HG03064 (cell line): ENCODE data around the gene SNX8.
"Not testable (repeated sequence)": the region's sequence is repeated elsewhere in the genome, so short reads cannot be mapped to it uniquely, and the experiment has no call there.

Experiments used
- ATAC-seq: cut with Tn5 transposase; IDR thresholded peaks from one replicate; pipeline ENCODE4 v1.9.1; 2021; ENCODE audit warnings: low read depth; ENCODE audit not compliant: unreplicated experiment

The SNX8 gene

DNA sequence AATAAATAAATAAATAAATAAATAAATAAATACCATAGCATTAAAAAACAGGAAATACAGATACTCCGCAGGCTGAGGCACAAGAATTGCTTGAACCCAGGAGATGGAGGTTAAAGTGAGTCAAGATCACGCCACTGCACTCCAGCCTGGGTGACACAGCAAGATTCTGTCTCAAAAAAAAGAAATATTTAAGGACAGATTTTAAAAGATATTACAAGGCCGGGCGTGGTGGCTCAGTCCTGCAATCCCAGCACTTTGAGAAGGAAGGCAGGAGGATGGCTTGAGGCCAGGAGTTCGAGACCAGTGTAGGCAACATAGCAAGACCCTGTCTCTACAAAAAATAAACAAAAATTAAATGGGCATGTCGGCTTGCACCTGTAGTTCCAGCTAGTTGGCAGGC is 17.5 kb upstream of the SNX8 start:
- ATAC-seq, result no peak

DNA sequence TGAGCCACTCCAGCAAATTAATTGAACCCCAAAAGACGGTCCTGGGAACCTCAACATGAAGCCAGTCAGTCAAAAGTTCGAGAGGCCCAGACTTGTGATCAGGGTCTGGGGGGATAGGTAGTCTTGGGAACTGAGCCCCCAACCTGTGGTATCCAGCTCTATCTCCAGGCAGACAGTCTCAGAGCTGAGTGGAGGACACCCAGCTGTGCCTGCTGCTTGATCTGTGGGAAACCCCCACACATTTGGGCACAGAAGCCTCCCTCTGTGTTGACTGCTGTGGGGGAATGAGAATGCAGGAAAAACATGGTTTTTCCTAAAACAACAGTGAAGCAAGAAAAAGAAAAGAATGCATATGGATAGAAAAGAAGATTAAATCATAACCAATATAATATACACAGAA is 16.3 kb upstream of the SNX8 start:
- ATAC-seq, result no peak

DNA sequence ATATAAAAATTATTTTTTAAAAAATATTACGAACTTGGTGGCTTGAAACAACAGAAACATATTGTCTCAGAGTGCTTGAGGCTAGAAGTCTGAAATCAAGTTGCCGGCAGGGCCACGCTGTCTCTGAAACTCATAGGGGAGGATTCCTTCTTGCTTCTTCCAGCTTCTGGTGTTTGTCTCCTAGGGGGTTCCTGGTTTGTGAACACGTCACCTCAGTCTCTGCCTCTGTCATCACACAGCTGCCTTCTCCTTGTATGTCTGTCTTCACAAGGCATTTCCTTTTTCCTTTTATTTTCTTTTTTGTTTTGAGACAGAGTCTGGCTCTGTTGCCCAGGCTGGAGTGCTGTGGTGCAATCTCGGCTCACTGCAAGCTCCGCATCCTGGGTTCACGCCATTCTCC is 12.7 kb upstream of the SNX8 start:
- no peak for ATAC-seq

DNA sequence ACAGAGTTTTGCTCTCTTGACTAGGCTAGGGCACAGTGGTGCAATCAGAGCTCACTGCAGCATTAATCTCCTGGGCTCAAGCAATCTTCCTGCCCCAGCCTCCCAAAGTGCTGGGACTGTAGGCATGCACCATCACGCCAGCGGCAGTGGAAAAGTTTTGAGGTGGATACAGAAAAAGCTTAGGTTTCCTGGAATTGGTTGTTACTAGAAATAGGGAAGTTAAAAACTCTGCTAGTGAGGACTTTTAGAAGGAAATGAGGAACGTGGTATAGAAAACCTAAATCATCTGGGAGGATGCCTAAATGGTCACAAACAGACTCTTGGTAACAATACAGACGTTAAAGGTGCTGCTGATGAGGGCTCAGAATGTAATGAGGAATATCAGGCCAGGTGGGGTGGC is 10.9 kb upstream of the SNX8 start:
- no peak for ATAC-seq

DNA sequence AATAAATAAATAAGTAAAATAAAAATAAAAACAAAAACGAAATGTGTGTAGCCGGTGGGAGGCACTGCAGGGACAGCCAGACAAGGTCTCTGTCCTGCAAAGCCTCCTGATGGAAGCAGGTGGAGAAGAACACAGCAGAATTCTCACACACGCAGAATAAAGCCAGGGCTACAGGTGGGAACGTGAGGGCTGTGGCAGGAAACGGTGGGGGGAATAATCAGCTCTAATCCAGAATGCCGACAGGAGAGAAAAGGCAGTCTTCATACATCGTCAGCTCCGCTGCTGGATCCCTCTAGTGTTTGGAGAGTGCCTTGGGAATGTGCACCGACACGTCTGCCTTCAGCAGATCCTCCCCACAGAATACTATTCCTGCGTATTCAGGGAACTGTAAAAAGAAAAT is 6.8 kb upstream of the SNX8 start:
- no peak for ATAC-seq

DNA sequence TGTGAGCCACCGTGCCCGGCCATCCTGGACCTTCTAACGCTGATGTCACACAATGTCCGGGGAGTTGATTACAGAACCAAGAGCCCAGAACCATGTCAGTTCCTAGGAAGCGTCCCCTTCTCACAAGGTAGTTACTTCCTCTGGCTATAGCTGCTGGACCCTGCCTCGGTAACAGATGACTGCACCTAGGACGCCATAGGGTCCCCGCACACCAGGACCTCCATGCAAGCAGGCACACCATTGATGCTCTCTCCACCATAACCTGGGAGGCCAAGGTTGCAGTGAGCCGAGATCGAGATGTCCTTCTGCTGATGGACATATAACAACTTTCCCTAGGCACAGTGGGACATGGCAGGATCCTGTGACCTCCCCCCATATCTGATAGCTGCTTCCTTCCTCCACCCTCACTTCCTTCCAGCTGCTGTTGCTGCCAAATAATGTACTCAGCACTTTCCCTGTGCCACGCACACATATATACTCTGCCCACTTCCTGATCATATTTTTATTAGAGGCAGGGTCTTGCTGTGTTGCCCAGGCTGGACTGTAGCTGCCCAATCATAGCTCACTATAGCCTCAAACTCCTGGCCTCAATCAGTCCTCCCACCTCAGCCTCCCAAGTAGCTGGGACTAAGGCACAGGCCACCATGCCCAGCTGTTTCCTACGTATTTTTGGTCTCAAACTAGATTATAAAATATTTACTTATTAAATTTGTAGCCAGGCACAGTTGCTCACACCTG is 3.5 kb upstream of the SNX8 start:
- no peak for ATAC-seq

DNA sequence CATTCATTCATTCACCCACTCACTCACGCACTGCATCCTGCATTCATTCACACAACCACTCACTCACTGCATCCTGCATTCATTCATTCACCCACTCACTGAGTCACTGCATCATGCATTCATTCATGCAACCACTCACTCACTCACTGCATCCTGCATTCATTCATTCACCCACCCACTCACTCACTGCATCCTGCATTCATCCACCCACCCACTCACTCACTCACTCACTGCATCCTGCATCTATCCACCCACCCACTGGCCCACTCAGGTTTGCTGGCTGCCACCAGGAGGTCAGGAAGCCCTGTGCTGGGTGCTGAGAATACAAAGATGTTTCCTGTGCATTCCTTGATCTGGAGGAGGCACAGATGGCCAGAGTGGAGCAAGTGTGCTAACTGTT is 2.3 kb upstream of the SNX8 start:
- ATAC-seq, result no peak

DNA sequence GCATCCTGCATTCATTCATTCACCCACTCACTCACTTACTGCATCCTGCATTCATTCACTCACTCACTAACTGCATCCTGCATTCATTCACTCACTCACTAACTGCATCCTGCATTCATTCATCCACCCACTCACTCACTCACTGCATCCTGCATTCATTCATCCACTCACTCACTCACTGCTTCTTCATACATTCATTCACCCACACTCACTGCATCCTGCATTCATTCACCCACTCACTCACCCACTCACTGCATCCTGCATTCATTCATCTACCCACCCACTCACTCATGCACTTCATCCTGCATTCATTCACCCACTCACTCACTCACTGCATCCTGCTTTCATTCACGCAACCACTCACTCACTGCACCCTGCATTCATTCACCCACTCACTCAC is 1.5 kb upstream of the SNX8 start:
- no peak for ATAC-seq

DNA sequence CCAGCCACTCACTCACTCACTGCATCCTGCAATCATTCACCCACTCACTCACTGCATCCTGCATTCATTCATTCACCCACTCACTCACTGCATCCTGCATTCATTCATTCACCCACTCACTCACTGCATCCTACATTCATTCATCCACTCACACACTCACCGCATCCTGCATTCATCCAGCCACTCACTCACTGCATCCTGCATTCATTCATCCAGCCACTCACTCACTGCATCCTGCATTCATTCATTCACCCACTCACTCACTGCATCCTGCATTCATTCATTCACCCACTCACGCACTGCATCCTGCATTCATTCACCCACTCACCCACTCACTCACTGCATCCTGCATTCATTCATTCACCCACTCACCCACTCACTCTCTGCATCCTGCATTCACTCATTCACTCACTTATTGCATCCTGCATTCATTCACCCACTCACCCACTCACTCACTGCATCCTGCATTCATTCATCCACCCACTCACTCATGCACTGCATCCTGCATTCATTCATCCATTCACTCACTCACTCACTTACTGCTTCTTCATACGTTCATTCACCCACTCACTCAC is 802 bp upstream of the SNX8 start:
- not testable (repeated sequence) for ATAC-seq

DNA sequence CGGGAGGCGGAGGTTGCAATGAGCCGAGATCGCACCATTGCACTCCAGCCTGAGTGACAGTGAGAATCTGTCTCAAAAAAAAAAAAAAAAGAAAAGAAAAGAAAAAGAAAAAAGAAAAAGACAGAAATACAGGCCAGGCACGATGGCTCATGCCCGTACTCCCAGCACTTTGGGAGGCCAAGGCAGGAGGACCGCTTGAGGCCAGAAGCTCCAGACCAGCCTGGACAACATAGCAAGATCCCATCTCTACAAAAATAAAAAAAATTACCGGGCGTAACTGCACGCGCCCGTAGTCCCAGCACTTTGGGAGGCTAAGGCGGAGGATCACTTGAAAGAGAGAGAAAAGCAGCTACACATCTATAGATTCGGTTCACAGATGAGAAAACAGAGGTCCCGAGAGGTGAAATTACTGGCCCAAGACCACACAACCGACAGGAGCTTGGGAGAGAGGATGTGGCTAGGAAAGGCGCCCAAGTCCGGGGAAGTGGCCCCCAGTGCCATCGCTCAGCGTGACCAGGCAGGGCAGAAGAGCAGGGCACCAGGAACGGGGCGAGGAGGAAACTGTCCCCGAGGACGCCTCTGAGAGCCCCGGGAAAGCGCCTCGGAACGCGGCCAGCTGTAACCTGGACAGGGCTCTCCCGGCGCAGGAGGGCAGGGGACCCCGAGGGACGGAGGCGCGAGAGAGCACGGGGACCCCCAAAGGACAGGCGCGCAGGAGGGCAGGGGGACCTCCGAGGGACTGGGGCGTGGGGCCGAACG is 612 bp downstream of the SNX8 start:
- ATAC-seq, result peak; percentile 18

DNA sequence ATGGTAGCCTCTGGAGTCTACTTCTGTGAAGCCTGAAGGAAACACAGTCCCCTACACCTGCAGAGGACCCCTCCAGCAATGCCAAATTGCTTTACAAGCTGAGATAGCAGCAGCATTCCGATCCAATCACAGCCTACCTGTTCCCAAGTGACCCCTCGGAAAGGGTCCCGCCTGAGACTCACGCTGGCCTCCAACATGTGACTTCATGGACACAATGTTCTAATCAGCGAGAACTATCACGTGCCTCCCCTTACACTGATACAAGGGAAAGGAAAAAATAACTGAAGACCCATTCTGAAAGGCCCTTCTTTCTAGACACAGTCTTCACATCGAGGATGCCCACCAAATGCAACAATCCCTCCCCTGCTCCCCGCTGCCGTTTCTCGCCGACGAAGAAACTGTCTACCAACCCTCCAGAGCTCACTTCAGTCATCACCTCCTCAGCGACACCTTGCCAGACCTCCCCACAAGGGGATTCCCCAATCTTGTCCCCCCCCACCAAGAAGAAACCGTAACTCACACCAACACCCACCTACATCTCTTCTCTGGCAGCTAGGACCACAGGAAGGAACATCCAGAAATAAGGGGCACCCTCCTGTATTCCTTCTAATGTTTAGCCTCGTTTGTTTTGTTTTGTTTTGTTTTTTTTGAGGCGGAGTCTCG is 1.8 kb downstream of the SNX8 start:
- no peak for ATAC-seq

DNA sequence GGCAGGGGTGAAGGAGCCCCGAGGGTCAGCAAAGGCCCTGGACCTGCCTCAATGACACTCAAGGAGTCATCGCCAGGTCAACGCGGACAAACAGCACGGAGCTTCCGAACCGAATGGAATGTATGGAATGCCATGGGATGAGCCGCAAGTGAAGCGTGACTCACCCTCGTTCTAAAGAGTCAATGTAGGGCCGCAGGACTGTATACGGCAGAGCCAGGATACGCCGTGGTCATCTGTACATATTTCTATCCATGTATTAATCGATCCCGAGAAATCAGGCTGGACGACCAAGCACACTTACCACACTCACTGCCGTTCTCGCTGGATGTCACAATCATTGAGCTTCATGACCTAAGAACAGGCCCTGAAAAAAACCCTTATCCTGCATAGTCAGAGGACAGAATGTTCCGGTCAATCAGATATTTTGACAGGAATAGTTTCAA is 4.3 kb downstream of the SNX8 start:
- ATAC-seq, result no peak

DNA sequence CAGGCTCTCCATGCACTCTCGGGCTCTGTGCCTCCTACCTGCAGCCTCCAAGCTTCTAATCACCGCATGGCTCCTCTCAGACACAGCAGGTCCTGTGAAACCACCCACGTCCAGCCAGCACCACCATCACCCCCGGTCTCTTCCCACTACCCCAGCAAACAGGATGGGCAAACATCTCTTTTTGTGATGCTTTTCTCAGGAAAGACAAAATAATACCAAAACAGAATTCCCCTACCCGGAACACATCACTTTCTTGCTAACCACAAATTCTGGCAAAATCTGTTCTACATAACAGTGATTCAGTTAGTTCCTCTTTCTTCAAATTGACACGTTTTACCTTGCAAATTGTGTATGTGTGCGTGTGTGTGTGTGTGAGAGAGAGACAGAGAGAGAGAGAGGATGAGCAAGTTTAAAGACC is 6.5 kb downstream of the SNX8 start:
- ATAC-seq, result peak; percentile 43

DNA sequence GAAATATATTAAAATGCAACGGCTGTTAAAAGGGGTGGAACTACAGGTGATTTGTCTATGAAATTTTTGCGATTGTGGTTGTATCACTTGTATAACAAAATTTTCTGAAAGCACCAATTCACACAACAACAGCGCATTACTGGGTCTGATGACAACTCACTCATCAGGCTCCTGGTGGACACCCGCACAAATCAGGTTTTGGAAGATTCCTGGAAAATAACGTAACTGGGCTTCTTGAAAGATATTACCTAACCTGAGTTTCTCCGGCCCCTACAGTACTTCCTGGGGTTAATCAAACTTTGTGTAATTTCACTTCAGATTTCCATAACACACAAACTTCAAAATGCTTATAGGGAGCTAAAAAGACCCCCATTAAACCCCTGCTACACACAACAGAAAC is 7.6 kb downstream of the SNX8 start:
- ATAC-seq, result no peak

DNA sequence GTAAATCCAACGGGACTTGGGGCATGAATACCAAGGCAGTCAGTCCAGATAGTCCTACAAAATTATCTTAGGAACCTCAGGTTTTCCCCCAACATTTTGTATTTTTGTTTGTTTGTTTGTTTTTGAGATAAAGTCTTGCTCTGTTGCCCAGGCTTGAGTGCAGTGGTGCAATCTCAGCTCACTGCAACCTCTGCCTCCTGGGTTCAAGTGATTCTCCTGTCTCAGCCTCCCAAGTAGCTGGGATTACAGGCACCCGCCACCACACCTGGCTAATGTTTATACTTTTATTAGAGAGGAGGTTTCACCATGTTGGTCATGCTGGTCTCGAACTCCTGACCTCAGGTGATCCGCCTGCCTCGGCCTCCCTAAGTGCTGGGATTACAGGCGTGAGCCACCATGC is 9.0 kb downstream of the SNX8 start:
- ATAC-seq, result not testable (repeated sequence)

DNA sequence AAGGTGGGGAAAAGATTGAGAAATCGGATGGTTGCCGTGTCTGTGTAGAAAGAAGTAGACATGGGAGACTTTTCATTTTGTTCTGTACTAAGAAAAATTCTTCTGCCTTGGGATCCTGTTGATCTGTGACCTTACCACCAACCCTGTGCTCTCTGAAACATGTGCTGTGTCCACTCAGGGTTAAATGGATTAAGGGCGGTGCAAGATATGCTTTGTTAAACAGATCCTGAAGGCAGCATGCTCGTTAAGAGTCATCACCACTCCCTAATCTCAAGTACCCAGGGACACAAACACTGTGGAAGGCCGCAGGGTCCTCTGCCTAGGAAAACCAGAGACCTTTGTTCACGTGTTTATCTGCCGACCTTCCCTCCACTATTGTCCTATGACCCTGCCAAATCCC is 10.7 kb downstream of the SNX8 start:
- ATAC-seq, result not testable (repeated sequence)

DNA sequence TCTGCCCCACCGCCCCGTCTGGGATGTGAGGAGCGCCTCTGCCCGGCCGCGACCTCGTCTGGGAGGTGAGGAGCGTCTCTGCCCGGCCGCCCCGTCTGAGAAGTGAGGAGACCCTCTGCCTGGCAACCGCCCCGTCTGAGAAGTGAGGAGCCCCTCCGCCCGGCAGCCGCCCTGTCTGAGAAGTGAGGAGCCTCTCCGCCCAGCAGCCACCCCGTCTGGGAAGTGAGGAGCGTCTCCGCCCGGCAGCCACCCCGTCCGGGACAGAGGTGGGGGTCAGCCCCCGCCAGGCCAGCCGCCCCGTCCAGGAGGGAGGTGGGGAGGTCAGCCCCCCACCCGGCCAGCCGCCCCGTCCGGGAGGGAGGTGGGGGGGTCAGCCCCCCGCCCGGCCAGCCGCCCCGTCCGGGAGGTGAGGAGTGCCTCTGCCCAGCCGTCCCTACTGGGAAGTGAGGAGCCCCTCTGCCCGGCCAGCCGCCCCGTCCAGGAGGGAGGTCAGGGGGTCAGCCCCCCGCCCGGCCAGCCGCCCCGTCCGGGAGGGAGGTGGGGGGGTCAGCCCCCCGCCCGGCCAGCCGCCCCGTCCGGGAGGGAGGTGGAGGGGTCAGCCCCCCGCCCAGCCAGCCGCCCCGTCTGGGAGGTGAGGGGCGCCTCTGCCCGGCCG is 11.4 kb downstream of the SNX8 start:
- ATAC-seq, result not testable (repeated sequence)

DNA sequence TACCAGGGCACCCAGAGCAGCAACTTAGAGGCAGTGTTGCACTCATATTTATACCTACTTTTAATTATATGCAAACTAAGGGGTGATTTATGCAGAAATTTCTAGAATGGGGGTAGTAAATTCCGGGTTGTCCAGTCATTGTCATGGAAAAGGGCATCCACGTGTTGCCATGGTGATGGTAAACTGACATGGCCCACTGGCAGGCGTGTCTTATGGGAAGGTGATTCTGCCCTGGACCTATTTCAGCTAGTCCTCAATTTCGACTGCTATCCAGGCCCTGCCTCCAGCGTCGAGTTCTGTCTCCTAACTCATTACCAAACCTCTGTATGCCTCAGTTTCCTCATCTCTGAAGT is 12.8 kb downstream of the SNX8 start:
- no peak for ATAC-seq

DNA sequence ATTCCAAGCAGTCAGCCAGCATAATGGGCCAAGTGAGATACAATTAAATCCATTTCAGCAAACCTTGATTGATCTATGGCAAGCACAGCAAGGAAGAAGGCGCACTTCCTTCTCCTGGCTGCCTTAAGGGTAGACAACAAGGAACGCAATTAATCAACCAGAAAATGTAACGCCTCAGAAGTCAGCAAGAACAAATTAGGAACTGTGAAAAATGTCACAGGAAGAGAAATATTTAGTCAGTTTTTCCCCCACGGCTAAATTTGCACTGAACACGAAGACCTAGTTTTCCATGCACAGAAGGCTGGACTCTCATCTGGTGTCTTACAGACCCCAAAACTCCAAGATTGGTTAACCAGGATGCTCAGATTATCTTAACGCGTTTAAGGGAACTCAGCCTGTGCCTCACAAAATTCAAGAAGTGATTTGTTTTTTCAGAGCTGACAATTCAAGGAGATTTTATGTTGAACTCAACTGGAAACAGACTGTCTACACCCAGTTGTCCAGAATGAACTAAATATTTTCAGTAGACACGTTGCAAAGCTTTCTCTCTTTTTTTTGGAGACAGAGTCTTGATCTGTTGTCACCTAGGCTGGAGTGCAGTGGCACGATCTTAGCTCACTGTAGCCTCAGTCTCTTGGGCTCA is 14.2 kb downstream of the SNX8 start:
- ATAC-seq, result no peak

DNA sequence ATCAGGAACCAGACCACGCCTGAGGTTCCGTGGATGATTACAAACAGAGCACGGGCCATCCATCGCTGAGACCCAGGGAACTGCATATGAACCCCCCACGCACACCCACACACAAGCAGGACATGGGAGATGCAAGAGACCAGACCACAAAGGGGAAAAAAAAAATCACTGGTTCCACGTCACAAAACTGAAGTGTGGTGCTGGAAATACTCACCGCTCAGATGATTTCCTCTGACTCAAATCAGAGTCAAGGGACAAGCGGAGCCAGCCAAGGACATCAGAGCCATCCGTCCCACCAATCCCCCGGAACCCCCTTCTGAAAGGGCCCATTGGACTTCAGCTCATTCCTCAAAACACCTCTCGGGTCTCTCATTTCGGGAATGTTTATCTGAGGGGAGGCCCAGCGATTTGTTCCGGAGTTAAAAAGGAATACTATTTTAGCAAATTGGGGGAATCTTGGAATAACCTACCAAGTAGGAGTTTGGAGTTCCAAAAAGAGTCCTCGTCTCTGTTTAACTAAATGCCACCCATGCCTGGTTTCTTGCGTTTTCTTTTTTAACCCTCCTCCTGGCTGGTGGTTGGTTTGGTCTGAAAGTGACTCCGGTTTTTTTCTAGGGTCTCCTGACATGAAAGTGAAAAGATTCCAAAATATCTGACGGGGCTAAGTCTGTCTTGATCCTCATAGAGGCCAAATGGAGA is 15.0 kb downstream of the SNX8 start:
- no peak for ATAC-seq
